T-helper 17 cell (primary cell): ENCODE results near the gene SLC4A3. TPM values are rescaled to one million over a fixed set of nuclear protein-coding genes. Genes with fewer than 3 reads are reported as not detected.
A peak's percentile ranks its signal among the peaks of the same experiment; 100 is the strongest.
"Not testable (repeated sequence)": the region's sequence is repeated elsewhere in the genome, so short reads cannot be mapped to it uniquely, and the experiment has no call there.

ENCODE experiments used
- ATAC-seq: fragments of 150-1000 bp; cut with Tn5 transposase; 2 replicates; pipeline ENCODE4 v1.10.0; 2021; ENCODE audit warnings: mild to moderate bottlenecking, moderate library complexity
- DNase-seq, 3 donors: peaks; one replicate each; pipeline versions ENCODE4 v3.0.0 to v3.0.0-alpha.2; 2020 to 2021
- H3K9me3 ChIP-seq: one replicate; pipeline ENCODE4 v1.7.0; 2013; ENCODE audit warnings: low read length, mild to moderate bottlenecking; ENCODE audit not compliant: control insufficient read depth, poor library complexity, severe bottlenecking
- H3K27ac Mint-ChIP-seq: one replicate; pipeline ENCODE4 v1.8.0; 2022; ENCODE audit warnings: mild to moderate bottlenecking, moderate library complexity, mixed read lengths
- H3K27me3 Mint-ChIP-seq: one replicate; pipeline ENCODE4 v1.8.0; 2022; ENCODE audit warnings: mixed read lengths
- H3K36me3 Mint-ChIP-seq: one replicate; pipeline ENCODE4 v1.8.0; 2022; ENCODE audit warnings: low read depth, mixed read lengths
- H3K4me1 Mint-ChIP-seq: one replicate; pipeline ENCODE4 v1.8.0; 2022; ENCODE audit warnings: mild to moderate bottlenecking, mixed read lengths
- H3K4me3 Mint-ChIP-seq: one replicate; pipeline ENCODE4 v1.8.0; 2022; ENCODE audit warnings: mild to moderate bottlenecking, moderate library complexity, mixed read lengths
- total RNA-seq, 4 donors: library from RNA in 2 of 4; stranded (reverse) in 2 of 4; gene quantifications; one replicate each; pipeline ENCODE4 v1.2.3 and lab custom pipeline; 2022 to 2026

SLC4A3 gene
- total RNA-seq, 2 donors from 2014 or later = 0.08 TPM; not detected in 1

GRCh38 chr2:219641390-219642068 is 14.1 kb downstream of the SLC4A3 start:
- H3K4me1 Mint-ChIP-seq = peaks cover 6% of the 10 kb centered on the region
- H3K27ac Mint-ChIP-seq = no peak overlapping the region
- H3K27me3 Mint-ChIP-seq = peaks cover 81% of the 10 kb centered on the region
- ATAC-seq (no peak), DNase-seq (no peak)
- no peak overlapping the region for H3K4me3 Mint-ChIP-seq
- H3K36me3 Mint-ChIP-seq = peaks cover 3% of the 10 kb centered on the region
- H3K9me3 ChIP-seq = no peaks in the 10 kb centered on the region

- Mint-ChIP-seq H3K4me3 (no peak overlapping the region), H3K27ac (no peak overlapping the region), H3K36me3 (peaks cover 2% of the 10 kb centered on the region), H3K4me1 (peaks cover 6% of the 10 kb centered on the region), H3K27me3 (peaks cover 78% of the 10 kb centered on the region)
- H3K9me3 ChIP-seq = no peaks in the 10 kb centered on the region
- ATAC-seq (no peak), DNase-seq (no peak)
These were observed 14.6 kb downstream of the SLC4A3 start for GRCh38 chr2:219642069-219642454.

GRCh38 chr2:219642465-219643083 is 15.1 kb downstream of the SLC4A3 start:
- Mint-ChIP-seq H3K4me3 (no peak overlapping the region), H3K4me1 (peaks cover 6% of the 10 kb centered on the region), H3K36me3 (no peaks in the 10 kb centered on the region), H3K27ac (no peak overlapping the region), H3K27me3 (peaks cover 78% of the 10 kb centered on the region)
- H3K9me3 ChIP-seq = no peaks in the 10 kb centered on the region
- DNase-seq (peak; percentile 70 to 86 (median 71)), ATAC-seq (peak; percentile 100)

DNA sequence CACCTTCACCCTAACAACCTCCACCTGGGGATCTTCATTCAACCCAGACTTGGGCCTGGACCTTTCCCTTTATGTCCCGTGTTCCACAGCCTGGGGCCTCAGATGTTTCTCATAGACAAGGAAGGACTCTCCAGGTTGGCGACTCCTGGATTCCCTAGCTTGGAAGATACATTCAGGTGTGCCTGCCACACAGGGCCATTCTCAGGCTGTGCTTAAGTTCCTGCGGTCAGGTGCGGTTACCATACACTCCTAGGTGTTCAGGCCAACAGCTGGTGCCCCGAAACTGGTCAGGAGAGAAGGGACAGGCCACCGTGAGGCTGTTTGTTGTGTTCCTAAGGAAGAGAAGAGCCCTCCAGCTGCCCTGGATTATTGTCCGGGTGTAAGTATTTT is 15.6 kb downstream of the SLC4A3 start:
- no peak for ATAC-seq
- H3K4me3 Mint-ChIP-seq = no peak overlapping the region

GRCh38 chr2:219643788-219644398 is 16.5 kb downstream of the SLC4A3 start:
- no peaks in the 10 kb centered on the region for H3K9me3 ChIP-seq
- Mint-ChIP-seq H3K4me3 (no peak overlapping the region), H3K27ac (no peak overlapping the region), H3K27me3 (peaks cover 74% of the 10 kb centered on the region), H3K36me3 (no peaks in the 10 kb centered on the region), H3K4me1 (peaks cover 6% of the 10 kb centered on the region)
- no peak for DNase-seq
- no peak for ATAC-seq

More for the DNA sequence above, 15.6 kb downstream of the SLC4A3 start:
- no peaks in the 10 kb centered on the region for H3K9me3 ChIP-seq
- H3K27me3 Mint-ChIP-seq = peaks cover 74% of the 10 kb centered on the region
- peaks cover 6% of the 10 kb centered on the region for H3K4me1 Mint-ChIP-seq
- no peak for DNase-seq
- no peak overlapping the region for H3K27ac Mint-ChIP-seq
- H3K36me3 Mint-ChIP-seq = no peaks in the 10 kb centered on the region

- no peaks in the 10 kb centered on the region for H3K36me3 Mint-ChIP-seq
- no peak overlapping the region for H3K27ac Mint-ChIP-seq
- H3K4me1 Mint-ChIP-seq = peaks cover 6% of the 10 kb centered on the region
- H3K4me3 Mint-ChIP-seq = no peak overlapping the region
- no peak for ATAC-seq
- no peak for DNase-seq
- H3K9me3 ChIP-seq = no peaks in the 10 kb centered on the region
- H3K27me3 Mint-ChIP-seq = peaks cover 73% of the 10 kb centered on the region
These were observed 17.5 kb downstream of the SLC4A3 start for GRCh38 chr2:219644801-219645480.

GRCh38 chr2:219645631-219646527 is 18.4 kb downstream of the SLC4A3 start:
- ATAC-seq (no peak), DNase-seq (no peak)
- Mint-ChIP-seq H3K27me3 (peaks cover 71% of the 10 kb centered on the region), H3K4me3 (no peak overlapping the region), H3K36me3 (no peaks in the 10 kb centered on the region), H3K27ac (no peak overlapping the region), H3K4me1 (peaks cover 6% of the 10 kb centered on the region)
- no peaks in the 10 kb centered on the region for H3K9me3 ChIP-seq

DNA sequence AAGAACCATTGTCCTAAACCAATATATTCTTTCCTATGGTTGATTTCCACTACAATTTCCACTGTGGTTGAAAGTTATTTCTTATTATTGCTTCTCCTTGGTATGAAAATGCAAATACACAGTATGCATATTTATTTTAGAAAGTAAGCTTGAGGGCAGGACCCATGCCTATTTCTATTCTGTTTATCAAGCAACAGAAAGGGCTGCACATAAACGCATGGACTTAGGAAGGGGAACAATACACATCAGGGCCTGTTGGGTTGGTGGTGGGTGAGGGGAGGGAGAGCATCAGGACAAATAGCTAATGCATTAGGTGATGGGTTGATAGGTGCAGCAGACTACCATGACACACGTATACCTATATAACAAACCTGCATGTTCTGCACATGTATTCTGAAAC is 20.7 kb downstream of the SLC4A3 start:
- peaks cover 71% of the 10 kb centered on the region for H3K27me3 Mint-ChIP-seq
- ATAC-seq = no peak

GRCh38 chr2:219648963-219649362 is 21.5 kb downstream of the SLC4A3 start:
- Mint-ChIP-seq H3K36me3 (no peaks in the 10 kb centered on the region), H3K27ac (no peak overlapping the region), H3K4me3 (no peak overlapping the region), H3K27me3 (peaks cover 73% of the 10 kb centered on the region), H3K4me1 (no peaks in the 10 kb centered on the region)
- DNase-seq (no peak), ATAC-seq (no peak)
- H3K9me3 ChIP-seq = no peaks in the 10 kb centered on the region

More for the DNA sequence above, 20.7 kb downstream of the SLC4A3 start:
- Mint-ChIP-seq H3K36me3 (no peaks in the 10 kb centered on the region), H3K4me1 (no peaks in the 10 kb centered on the region), H3K4me3 (no peak overlapping the region), H3K27ac (no peak overlapping the region)
- no peak for DNase-seq
- H3K9me3 ChIP-seq = no peaks in the 10 kb centered on the region

DNA sequence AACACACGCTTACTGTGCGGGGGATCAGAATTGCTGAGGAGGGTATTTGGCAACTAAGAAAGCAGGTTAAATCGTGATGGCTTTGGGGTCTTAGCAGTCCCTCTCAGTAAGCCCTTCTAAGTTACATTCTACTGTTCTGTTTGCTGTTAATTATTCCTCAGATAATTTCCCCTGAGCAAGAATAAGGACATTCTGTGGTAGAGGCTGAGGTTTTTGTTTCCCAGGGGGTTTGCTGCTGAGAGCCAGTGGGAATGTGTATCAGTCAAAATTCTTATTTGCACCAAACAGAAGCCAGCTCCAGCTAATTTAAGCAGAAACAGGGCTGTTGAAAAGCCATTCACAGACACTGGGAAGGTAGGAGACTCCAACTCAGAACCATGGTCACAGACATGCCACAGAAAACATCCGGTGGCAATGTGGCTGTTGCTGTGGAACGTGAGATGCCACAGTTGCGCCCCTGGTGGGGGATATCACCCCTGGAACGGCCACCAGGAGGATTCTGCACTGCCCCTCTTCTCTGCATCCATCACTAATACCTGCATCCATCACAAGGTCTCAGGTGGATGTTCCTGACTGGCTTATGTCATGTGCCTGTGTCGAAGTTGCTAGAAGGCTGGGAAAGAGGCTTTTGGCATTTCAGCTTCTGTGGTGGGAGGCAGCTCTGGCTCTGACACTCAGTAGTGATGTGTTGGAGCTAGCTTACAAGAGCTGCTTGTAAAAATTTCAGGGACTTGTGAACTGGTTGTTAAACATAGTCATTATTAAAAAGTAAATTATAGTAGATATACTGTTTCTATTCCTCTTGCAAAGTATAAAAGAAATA is 23.2 kb downstream of the SLC4A3 start:
- Mint-ChIP-seq H3K27me3 (peaks cover 66% of the 10 kb centered on the region), H3K27ac (no peak overlapping the region), H3K4me3 (no peak overlapping the region), H3K4me1 (no peaks in the 10 kb centered on the region), H3K36me3 (no peaks in the 10 kb centered on the region)
- H3K9me3 ChIP-seq = no peaks in the 10 kb centered on the region
- ATAC-seq (no peak), DNase-seq (no peak)

DNA sequence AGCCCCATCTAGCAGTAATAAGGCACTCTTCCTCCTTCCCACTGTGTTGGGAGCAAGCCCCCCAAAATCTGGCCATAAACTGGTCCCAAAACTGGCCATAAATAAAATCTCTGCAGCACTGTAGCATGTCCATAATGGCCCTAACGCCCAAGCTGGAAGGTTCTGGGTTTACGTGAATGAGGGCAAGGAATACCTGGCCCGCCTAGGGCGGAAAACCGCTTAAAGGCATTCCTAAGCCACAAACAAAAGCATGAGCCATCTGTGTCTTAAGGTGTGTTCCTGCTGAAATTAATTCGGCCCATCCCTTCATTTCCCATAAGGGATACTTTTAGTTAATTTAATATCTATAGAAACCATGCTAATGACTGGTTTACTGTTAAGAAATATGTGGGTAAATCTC is 24.2 kb downstream of the SLC4A3 start:
- H3K27me3 Mint-ChIP-seq = peaks cover 61% of the 10 kb centered on the region
- not testable (repeated sequence) for H3K9me3 ChIP-seq, DNase-seq, H3K36me3 Mint-ChIP-seq, H3K4me3 Mint-ChIP-seq, H3K4me1 Mint-ChIP-seq, H3K27ac Mint-ChIP-seq, ATAC-seq

- Mint-ChIP-seq H3K4me3 (no peak overlapping the region), H3K4me1 (no peaks in the 10 kb centered on the region), H3K27me3 (peaks cover 49% of the 10 kb centered on the region), H3K27ac (no peak overlapping the region), H3K36me3 (no peaks in the 10 kb centered on the region)
- ATAC-seq (no peak), DNase-seq (no peak)
- peaks cover 3% of the 10 kb centered on the region for H3K9me3 ChIP-seq
These were observed 29.1 kb downstream of the SLC4A3 start for GRCh38 chr2:219656526-219656925.
